Measurements from ENCODE around the gene RAMAC. TPM values are rescaled to one million over a fixed set of nuclear protein-coding genes. Genes with fewer than 3 reads are reported as not detected.
A peak's percentile ranks its signal among the peaks of the same experiment; 100 is the strongest.

RAMAC gene
- total and polyA plus RNA-seq, 10 of the 15 experiments (the other 5 are each of a cell fraction or from before 2014, with no cell fraction given), result 22.4 to 109 (median 41.7) TPM

- TF ChIP-seq ASH2L (IDR thresholded peaks at IDR 0.05; ENCODE audit: borderline replicate concordance, low read depth) (0 out of 2 replicates have a peak, but pooled peaks have one; percentile 64), PAX5 (IDR thresholded peaks at IDR 0.05; ENCODE audit: borderline replicate concordance, low read depth, low read length) (0 out of 2 replicates have a peak, but pooled peaks have one; percentile 7), MEF2A (IDR thresholded peaks at IDR 0.05; ENCODE audit: insufficient read depth, low read depth, low read length) (no peak), CREM (IDR thresholded peaks at IDR 0.05; ENCODE audit: low read depth) (peak; percentile 46; the same call in 1 of the 2 replicates), CREB1 (IDR thresholded peaks at IDR 0.05; ENCODE audit: low read depth) (peak; percentile 45; the same call in 1 of the 2 replicates), BHLHE40 (IDR thresholded peaks at IDR 0.05; ENCODE audit: borderline replicate concordance in 1 of 2, low read depth in 2 of 2, low read length in 1 of 2) (peak; percentile 71 to 87; a peak in 3 of 4 replicates), ZBTB33 (IDR thresholded peaks at IDR 0.05) (no peak), NFYB (IDR thresholded peaks at IDR 0.05; ENCODE audit: insufficient read depth, low read depth, low read length) (no peak), EGR1 (IDR thresholded peaks at IDR 0.05; ENCODE audit: borderline replicate concordance in 1 of 2, low read depth in 2 of 2, low read length in 2 of 2) (peak in 1 of 2 experiments; percentile 61; a peak in 1 of 3 replicates), CHD1 (IDR thresholded peaks at IDR 0.05; ENCODE audit: low read depth, low read length) (no peak), SMAD5 (IDR thresholded peaks at IDR 0.05; ENCODE audit: low read depth) (peak; percentile 84), ZZZ3 (IDR thresholded peaks at IDR 0.05; ENCODE audit: control insufficient read depth, insufficient read length, low read depth) (no peak), REST (IDR thresholded peaks at IDR 0.05; ENCODE audit: low read depth, low read length) (no peak), GATAD2B (conservative IDR thresholded peaks at IDR 0.05; ENCODE audit: low read depth) (peak; percentile 30; the same call in 1 of the 2 replicates)
- TF ChIP-seq, protein P1, sequence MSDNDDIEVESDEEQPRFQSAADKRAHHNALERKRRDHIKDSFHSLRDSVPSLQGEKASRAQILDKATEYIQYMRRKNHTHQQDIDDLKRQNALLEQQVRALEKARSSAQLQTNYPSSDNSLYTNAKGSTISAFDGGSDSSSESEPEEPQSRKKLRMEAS (IDR thresholded peaks at IDR 0.05; ENCODE audit: low read depth, low read length), result peak; percentile 94
- TF ChIP-seq, protein P2, sequence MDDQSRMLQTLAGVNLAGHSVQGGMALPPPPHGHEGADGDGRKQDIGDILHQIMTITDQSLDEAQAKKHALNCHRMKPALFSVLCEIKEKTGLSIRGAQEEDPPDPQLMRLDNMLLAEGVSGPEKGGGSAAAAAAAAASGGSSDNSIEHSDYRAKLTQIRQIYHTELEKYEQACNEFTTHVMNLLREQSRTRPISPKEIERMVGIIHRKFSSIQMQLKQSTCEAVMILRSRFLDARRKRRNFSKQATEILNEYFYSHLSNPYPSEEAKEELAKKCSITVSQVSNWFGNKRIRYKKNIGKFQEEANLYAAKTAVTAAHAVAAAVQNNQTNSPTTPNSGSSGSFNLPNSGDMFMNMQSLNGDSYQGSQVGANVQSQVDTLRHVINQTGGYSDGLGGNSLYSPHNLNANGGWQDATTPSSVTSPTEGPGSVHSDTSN (IDR thresholded peaks at IDR 0.05; ENCODE audit: insufficient replicate concordance, low read depth, low read length), result no peak
- TF ChIP-seq, protein P3, sequence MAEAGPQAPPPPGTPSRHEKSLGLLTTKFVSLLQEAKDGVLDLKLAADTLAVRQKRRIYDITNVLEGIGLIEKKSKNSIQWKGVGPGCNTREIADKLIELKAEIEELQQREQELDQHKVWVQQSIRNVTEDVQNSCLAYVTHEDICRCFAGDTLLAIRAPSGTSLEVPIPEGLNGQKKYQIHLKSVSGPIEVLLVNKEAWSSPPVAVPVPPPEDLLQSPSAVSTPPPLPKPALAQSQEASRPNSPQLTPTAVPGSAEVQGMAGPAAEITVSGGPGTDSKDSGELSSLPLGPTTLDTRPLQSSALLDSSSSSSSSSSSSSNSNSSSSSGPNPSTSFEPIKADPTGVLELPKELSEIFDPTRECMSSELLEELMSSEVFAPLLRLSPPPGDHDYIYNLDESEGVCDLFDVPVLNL (IDR thresholded peaks at IDR 0.05; ENCODE audit: low read depth, low read length), result no peak
Measured at GRCh38 chr15:83011271-83012075, 25.5 kb downstream of the RAMAC start, which contains the start of gene C15orf40 (continued).
